Measurements from ENCODE around the gene SOX6.
A peak's percentile ranks its signal among the peaks of the same experiment; 100 is the strongest.

Gene SOX6

GRCh38 chr11:16121853-16122252 lies 234.5 kb downstream of the SOX6 start:
- DNase-seq (ENCODE audit: low read depth, low spot score), result no peak

DNA sequence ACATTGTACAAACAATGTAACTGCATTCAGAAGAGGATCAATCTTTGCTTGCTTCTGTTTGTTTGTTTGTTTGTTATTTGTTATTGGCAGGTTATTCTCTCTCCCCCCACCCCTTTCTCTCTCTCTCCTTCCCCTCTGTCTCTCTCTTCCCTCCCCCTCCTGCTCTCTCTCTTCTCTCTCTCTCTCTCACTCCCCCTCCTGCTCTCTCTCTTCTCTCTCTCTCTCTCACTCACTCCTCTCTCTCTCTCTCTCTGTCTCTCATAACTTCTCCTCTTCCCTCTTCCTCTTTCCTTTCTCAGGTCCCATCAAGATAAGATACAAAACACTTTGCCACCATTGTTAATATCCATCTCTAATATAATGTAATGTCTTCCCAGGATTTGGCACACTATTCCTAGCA lies 236.3 kb downstream of the SOX6 start:
- H3K27ac ChIP-seq, result no peak overlapping the region
- DNase-seq (ENCODE audit: low read depth, low spot score), result no peak

More at GRCh38 chr11:16121853-16122252, 234.5 kb downstream of the SOX6 start:
- no peak overlapping the region for H3K27ac ChIP-seq

- no peak overlapping the region for H3K27ac ChIP-seq
- DNase-seq (ENCODE audit: low read depth, low spot score), result no peak
These were observed 238.2 kb downstream of the SOX6 start for GRCh38 chr11:16117989-16118756.

GRCh38 chr11:16114978-16115871 lies 241.1 kb downstream of the SOX6 start:
- no peak overlapping the region for H3K27ac ChIP-seq
- no peak for DNase-seq (ENCODE audit: low read depth, low spot score)

DNA sequence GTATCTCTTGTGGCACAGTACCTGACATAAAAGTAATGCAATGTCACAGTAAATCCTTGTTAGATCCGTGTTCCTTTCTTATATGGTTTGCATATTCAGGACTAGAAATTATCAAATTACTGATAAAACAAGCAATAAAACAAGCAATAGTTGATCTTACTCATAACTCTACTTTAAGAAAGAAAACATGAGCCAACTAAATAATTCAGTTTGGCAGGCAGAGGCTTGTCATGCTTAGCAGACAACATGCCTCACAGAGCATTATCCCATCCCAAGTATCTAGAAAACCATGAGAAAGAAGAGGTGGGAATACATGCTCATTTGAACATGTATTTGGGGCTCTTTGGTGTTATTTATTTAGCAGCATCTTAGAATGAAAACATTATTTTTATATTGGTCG lies 241.9 kb downstream of the SOX6 start:
- no peak for DNase-seq (ENCODE audit: low read depth, low spot score)

DNA sequence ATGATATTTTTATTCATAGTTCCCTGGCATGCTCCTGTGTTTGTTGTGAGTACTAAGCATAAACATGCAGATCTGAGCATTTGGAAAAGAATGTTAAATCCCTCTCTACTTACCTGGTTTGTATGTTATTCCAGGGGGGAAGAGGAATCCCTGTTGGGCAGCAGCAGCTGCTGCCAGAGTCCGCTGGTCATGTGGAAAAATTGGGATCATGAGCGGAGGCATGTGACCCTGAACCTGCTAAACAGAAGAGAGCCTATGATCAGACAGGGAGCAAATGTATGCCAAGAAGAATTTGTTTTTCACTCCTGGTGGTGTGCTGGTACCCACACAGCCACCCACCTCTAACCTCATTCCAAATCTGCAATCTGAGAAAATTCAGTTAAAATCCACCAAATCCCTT lies 244.7 kb downstream of the SOX6 start:
- H3K27ac ChIP-seq, result no peak overlapping the region
- no peak for DNase-seq (ENCODE audit: low read depth, low spot score)

More for the DNA sequence above, 241.9 kb downstream of the SOX6 start:
- no peak overlapping the region for H3K27ac ChIP-seq

GRCh38 chr11:16110886-16111285 lies 245.5 kb downstream of the SOX6 start:
- DNase-seq (ENCODE audit: low read depth, low spot score), result no peak
- no peak overlapping the region for H3K27ac ChIP-seq

- H3K27ac ChIP-seq, result peak overlapping the region; percentile 74
- no peak for DNase-seq (ENCODE audit: low read depth, low spot score)
These were observed 256.9 kb downstream of the SOX6 start for GRCh38 chr11:16099343-16099900.

GRCh38 chr11:16098526-16099205 lies 257.7 kb downstream of the SOX6 start:
- DNase-seq (ENCODE audit: low read depth, low spot score), result no peak
- H3K27ac ChIP-seq, result peak overlapping the region; percentile 74

GRCh38 chr11:16097543-16097942 lies 258.8 kb downstream of the SOX6 start:
- H3K27ac ChIP-seq, result peak overlapping the region; percentile 74
- DNase-seq (ENCODE audit: low read depth, low spot score), result peak; percentile 86

GRCh38 chr11:16096336-16096735 lies 260.0 kb downstream of the SOX6 start:
- H3K27ac ChIP-seq, result peak overlapping the region; percentile 74
- DNase-seq (ENCODE audit: low read depth, low spot score), result no peak

DNA sequence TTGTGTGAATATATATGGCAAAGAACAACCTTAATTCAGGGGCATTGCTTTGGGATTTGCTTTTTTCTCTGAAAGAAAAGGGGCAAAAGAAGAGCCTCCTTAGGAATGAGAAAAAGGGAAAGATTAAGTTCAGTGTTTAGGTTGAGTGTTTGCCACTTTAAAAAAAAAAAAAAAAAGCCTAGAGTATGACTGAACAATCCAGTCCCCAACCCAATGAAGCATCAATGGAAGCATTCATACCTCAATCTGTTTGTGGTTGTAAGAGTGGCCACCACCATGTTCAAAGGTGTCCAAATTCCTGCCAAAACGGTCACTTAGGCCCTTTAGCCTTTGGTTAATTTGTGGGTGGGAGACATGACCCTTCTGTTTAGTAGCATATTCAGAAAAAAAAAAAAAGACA lies 260.6 kb downstream of the SOX6 start:
- no peak for DNase-seq (ENCODE audit: low read depth, low spot score)
- H3K27ac ChIP-seq, result peak overlapping the region; percentile 74

- DNase-seq (ENCODE audit: low read depth, low spot score), result no peak
These were observed 262.3 kb downstream of the SOX6 start for GRCh38 chr11:16093889-16094653.

DNA sequence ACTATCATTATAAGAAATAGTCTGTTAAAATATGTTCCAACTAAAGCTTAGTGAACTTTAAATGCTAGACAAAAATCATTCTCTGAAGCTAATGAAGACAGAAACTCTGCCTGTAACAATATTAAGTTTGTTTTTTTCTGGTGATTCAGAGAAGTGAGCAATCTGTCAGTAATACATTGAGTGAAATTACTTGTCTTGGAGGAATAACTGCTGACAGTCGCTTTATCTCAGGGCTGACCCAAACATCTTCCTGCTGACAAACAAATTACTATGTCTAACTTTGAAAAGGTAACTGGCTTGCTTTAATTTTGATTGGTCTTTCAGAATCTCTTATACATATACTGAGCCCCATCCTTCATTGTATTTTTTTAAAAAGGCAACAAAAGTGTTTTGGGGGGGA lies 264.5 kb downstream of the SOX6 start:
- DNase-seq (ENCODE audit: low read depth, low spot score), result no peak
- H3K27ac ChIP-seq, result no peak overlapping the region

More at GRCh38 chr11:16093889-16094653, 262.3 kb downstream of the SOX6 start:
- H3K27ac ChIP-seq, result no peak overlapping the region

DNA sequence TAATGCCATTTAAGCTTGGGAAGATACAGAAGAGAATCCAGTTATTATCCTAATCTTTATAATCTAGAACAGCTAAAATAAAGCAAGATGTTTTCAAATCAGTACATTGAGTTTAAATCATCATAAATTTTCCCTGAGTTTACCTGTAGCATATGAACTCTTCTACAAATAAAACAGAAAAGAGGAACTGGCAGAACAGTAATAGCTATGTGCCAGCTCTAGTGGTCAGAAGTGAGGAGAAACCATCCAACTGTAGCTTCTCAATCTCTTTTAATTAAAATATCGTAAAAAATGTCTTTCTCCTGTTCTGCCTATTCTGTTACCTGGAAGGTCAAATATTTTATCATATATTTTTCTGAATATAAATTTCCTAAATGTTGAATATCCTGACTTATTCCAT lies 266.9 kb downstream of the SOX6 start:
- DNase-seq (ENCODE audit: low read depth, low spot score), result no peak

DNA sequence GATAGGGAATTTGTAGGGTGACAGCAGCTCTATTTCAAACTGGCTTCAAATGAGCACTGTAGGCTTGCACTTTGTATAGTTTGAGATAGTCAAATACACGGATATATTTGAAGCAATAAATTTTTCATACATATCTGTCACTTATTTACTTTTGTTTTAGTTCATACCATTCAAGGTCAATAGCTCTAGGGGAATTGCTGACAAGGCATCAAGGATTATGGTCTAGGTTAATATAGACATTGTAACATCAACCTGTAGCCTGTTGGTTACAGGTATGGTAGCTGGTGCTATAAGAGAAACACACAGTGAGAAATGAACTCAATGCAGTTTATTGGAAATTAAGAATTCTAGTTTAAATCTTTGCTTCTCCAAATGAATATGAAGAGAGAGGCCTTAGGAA lies 267.6 kb downstream of the SOX6 start:
- no peak for DNase-seq (ENCODE audit: low read depth, low spot score)
- H3K27ac ChIP-seq, result no peak overlapping the region

More for the DNA sequence above, 266.9 kb downstream of the SOX6 start:
- no peak overlapping the region for H3K27ac ChIP-seq

DNA sequence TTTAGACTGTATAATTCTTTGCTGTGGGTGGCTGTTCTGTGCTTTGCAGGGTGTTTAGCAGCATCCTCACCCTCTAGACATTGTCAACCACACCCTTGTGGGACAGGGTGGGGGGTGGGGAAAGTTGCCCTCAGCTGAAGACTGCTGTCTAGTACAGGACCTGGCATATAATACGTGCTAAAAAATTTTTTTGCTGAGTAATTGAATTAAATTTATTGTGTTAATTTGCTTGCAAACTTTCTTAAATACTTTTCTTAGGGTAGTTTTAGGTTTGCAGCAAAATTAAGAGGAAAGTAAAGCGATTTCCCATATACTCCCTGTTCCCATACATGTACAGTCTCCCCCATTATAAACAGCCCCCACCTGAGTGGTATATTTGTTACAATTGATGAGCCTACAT lies 268.5 kb downstream of the SOX6 start:
- no peak overlapping the region for H3K27ac ChIP-seq
- no peak for DNase-seq (ENCODE audit: low read depth, low spot score)

- no peak for DNase-seq (ENCODE audit: low read depth, low spot score)
- H3K27ac ChIP-seq, result no peak overlapping the region
These were observed 270.0 kb downstream of the SOX6 start for GRCh38 chr11:16086229-16086819.
